ENCODE results near the gene H2BK1.

Gene H2BK1

GRCh38 chr7:151245360-151246101 lies 35.2 kb upstream of the H2BK1 start:
- TF ChIP-seq CTCF (IDR thresholded peaks at IDR 0.05; ENCODE audit: low read length, missing control alignments), result peak; percentile 17
- no peak for DNase-seq (ENCODE audit: low read depth)
- peak overlapping the region; percentile 22 for H3K4me3 ChIP-seq (replicated peaks; ENCODE audit: low read depth, low read length)

- peak overlapping the region; percentile 12 for H3K4me3 ChIP-seq (replicated peaks; ENCODE audit: low read depth, low read length)
- TF ChIP-seq CTCF (IDR thresholded peaks at IDR 0.05; ENCODE audit: low read length, missing control alignments), result no peak
- DNase-seq (ENCODE audit: low read depth), result no peak
Observed at GRCh38 chr7:151244841-151245346, 34.6 kb upstream of the H2BK1 start.

- TF ChIP-seq CTCF (IDR thresholded peaks at IDR 0.05; ENCODE audit: low read length, missing control alignments), result peak; percentile 95
- H3K4me3 ChIP-seq (replicated peaks; ENCODE audit: low read depth, low read length), result no peak overlapping the region
- peak; percentile 64 for DNase-seq (ENCODE audit: low read depth)
Observed at GRCh38 chr7:151244196-151244840, 34.0 kb upstream of the H2BK1 start.

- TF ChIP-seq CTCF (IDR thresholded peaks at IDR 0.05; ENCODE audit: low read length, missing control alignments), result no peak
- DNase-seq (ENCODE audit: low read depth), result no peak
- no peak overlapping the region for H3K4me3 ChIP-seq (replicated peaks; ENCODE audit: low read depth, low read length)
Observed at GRCh38 chr7:151243408-151244195, 33.3 kb upstream of the H2BK1 start.

GRCh38 chr7:151243045-151243349 lies 32.7 kb upstream of the H2BK1 start:
- TF ChIP-seq CTCF (IDR thresholded peaks at IDR 0.05; ENCODE audit: low read length, missing control alignments), result no peak
- no peak overlapping the region for H3K4me3 ChIP-seq (replicated peaks; ENCODE audit: low read depth, low read length)
- no peak for DNase-seq (ENCODE audit: low read depth)

- DNase-seq (ENCODE audit: low read depth), result no peak
- TF ChIP-seq CTCF (IDR thresholded peaks at IDR 0.05; ENCODE audit: low read length, missing control alignments), result no peak
- H3K4me3 ChIP-seq (replicated peaks; ENCODE audit: low read depth, low read length), result no peak overlapping the region
Observed at GRCh38 chr7:151242159-151243044, 32.1 kb upstream of the H2BK1 start.

Measured in fibroblast of pulmonary artery (primary cell).